SH-SY5Y (cell line): ENCODE results near the gene CNIH3.

Experiments
- GATA2 ChIP-seq: IDR thresholded peaks from 2 replicates; pipeline ENCODE4 v1.6.1; 2011; ENCODE audit warnings: mild to moderate bottlenecking, low read depth, low read length
- GATA3 ChIP-seq: IDR thresholded peaks from 2 replicates; pipeline ENCODE4 v1.6.1; 2011; ENCODE audit warnings: low read depth, mild to moderate bottlenecking, low read length, moderate library complexity

- TF ChIP-seq GATA3 (no peak), GATA2 (no peak)
Measured at GRCh38 chr1:224744521-224744920, 128.4 kb downstream of the CNIH3 start.
